ENCODE measurements around the gene FOSL2.

FOSL2 gene

GRCh38 chr2:28453396-28453795 lies 60.7 kb downstream of the FOSL2 start:
- peak; percentile 54 for DNase-seq

- DNase-seq = peak; percentile 83
Measured at GRCh38 chr2:28454016-28454930, 61.6 kb downstream of the FOSL2 start.

- peak; percentile 53 for DNase-seq
Measured at GRCh38 chr2:28457237-28457636, 64.6 kb downstream of the FOSL2 start.

GRCh38 chr2:28461056-28461455 lies 68.4 kb downstream of the FOSL2 start:
- no peak for DNase-seq

GRCh38 chr2:28462122-28462521 lies 69.5 kb downstream of the FOSL2 start:
- no peak for DNase-seq

GRCh38 chr2:28463211-28463816 lies 70.7 kb downstream of the FOSL2 start:
- DNase-seq = peak; percentile 18

- DNase-seq = no peak
Measured at GRCh38 chr2:28463893-28464292, 71.2 kb downstream of the FOSL2 start.

- no peak for DNase-seq
Measured at GRCh38 chr2:28465148-28465885, 72.7 kb downstream of the FOSL2 start.
